ENCODE data around the gene THADA. TPM values are rescaled to one million over a fixed set of nuclear protein-coding genes. Genes with fewer than 3 reads are reported as not detected.

THADA gene
- polyA plus RNA-seq, 1 donor (not counting 4 experiments of a cell fraction or from before 2014, with no cell fraction given) = 22.6 TPM

DNA sequence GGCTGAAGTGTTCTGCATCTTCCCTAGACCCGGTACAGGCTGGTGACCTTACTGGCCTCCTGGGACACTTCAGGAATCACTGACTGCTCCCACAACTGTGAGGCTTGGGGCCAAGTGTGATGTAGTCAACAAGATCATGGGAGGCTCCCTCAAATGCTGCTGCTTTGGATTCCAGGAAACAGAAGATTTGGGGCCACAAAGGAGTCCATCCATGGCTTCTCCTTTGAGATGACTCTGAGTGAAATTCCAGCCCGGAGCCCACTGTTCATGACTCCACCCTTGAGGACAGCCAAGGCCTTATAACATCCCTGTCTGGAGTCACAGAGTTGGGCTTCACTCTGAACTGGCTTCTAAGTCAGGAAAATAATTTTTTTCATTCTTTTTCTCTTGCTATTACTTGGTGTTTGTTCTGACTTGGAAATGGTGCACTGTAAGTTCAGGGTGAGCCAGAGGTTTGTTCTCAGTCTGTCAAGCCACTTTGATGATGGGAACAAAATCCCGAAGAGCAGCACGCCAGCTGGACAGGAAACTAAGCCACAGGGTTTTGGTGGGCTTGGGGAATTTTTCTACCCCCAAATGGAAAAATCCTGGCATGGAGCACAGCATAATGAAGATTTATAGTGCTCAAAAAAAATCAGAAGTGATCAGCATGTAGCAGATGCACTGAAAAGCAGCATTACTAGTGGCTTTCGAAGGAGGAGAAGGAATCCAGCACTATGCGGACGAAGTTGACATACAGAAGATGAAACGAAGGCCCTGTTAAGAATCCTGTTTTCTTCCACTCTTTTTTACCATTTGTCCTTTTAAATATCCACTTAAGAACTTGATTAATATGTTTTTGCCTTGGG is 271.4 kb downstream of the THADA start:
- Histone ChIP-seq H3K9ac (ENCODE audit: control insufficient read depth, extremely low read depth, insufficient read depth, low read length) (no peak overlapping the region), H3K9me3 (ENCODE audit: control insufficient read depth, low read depth, low read length) (no peaks in the 10 kb centered on the region), H2AFZ (ENCODE audit: control insufficient read depth, low read length) (no peak overlapping the region), H3K4me1 (ENCODE audit: control insufficient read depth, extremely low read depth, insufficient read depth, low read length) (no peaks in the 10 kb centered on the region), H3K4me2 (ENCODE audit: control insufficient read depth, extremely low read depth, insufficient read depth, low read depth, low read length) (no peak overlapping the region), H3K9me1 (ENCODE audit: control insufficient read depth, extremely low read depth, insufficient read depth, low read length) (no peaks in the 10 kb centered on the region), H3K4me3 (ENCODE audit: control insufficient read depth in 2 of 3, extremely low read depth in 1 of 3, insufficient read depth in 2 of 3, low read depth in 1 of 3, low read length in 3 of 3) (no peak overlapping the region), H4K20me1 (ENCODE audit: control insufficient read depth, extremely low read depth, insufficient read depth, low read length) (no peaks in the 10 kb centered on the region), H3K27ac (ENCODE audit: control insufficient read depth, insufficient read depth, low read length) (no peak overlapping the region), H3K36me3 (ENCODE audit: control insufficient read depth in 2 of 2, extremely low read depth in 1 of 2, insufficient read depth in 2 of 2, low read length in 2 of 2) (no peaks in the 10 kb centered on the region), H3K79me2 (ENCODE audit: control insufficient read depth, insufficient read depth, low read length) (no peaks in the 10 kb centered on the region), H3K27me3 (ENCODE audit: control insufficient read depth, extremely low read depth, insufficient read depth, low read length) (no peaks in the 10 kb centered on the region)
- DNase-seq (ENCODE audit: low read depth, low spot score) (no peak), FAIRE-seq (no peak)
- TF ChIP-seq, protein P1, sequence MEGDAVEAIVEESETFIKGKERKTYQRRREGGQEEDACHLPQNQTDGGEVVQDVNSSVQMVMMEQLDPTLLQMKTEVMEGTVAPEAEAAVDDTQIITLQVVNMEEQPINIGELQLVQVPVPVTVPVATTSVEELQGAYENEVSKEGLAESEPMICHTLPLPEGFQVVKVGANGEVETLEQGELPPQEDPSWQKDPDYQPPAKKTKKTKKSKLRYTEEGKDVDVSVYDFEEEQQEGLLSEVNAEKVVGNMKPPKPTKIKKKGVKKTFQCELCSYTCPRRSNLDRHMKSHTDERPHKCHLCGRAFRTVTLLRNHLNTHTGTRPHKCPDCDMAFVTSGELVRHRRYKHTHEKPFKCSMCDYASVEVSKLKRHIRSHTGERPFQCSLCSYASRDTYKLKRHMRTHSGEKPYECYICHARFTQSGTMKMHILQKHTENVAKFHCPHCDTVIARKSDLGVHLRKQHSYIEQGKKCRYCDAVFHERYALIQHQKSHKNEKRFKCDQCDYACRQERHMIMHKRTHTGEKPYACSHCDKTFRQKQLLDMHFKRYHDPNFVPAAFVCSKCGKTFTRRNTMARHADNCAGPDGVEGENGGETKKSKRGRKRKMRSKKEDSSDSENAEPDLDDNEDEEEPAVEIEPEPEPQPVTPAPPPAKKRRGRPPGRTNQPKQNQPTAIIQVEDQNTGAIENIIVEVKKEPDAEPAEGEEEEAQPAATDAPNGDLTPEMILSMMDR (optimal IDR thresholded peaks at IDR 0.05 in 1 of 3, IDR thresholded peaks at IDR 0.05 in 1 of 3, conservative IDR thresholded peaks at IDR 0.05 in 1 of 3; ENCODE audit: extremely low read depth in 1 of 3, insufficient read depth in 2 of 3, low read length in 3 of 3) = no peak
- TF ChIP-seq EZH2 (IDR thresholded peaks at IDR 0.05; ENCODE audit: low read length) = no peak
- dilution Hi-C loops (cut with MboI; ENCODE audit: extremely low pct_ligation_motif_present, low sequenced_read_pairs) = no loop called here

DNA sequence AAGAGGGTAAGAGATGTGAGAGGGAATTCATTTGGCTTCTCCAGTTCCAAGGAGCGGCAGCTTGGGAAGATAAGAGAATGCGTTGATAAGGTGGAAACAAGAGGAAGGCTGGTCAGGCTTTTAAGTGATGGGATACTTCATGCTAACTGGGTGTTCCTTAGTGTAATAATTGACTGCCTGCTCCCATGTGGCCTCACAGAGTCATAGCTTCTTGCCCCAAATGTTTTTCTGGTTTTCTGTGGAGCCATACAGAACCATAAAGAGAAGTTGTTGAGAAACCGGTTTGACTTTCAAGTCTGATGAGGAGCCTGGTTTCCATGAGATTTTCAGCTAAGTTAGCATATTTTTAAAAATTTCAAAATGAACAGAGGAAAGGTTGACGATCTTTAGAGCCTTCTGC is 272.0 kb downstream of the THADA start:
- Histone ChIP-seq H3K79me2 (ENCODE audit: control insufficient read depth, insufficient read depth, low read length) (no peaks in the 10 kb centered on the region), H3K27ac (ENCODE audit: control insufficient read depth, insufficient read depth, low read length) (no peak overlapping the region), H3K4me3 (ENCODE audit: control insufficient read depth in 2 of 3, extremely low read depth in 1 of 3, insufficient read depth in 2 of 3, low read depth in 1 of 3, low read length in 3 of 3) (no peak overlapping the region), H4K20me1 (ENCODE audit: control insufficient read depth, extremely low read depth, insufficient read depth, low read length) (no peaks in the 10 kb centered on the region), H3K4me2 (ENCODE audit: control insufficient read depth, extremely low read depth, insufficient read depth, low read depth, low read length) (no peak overlapping the region), H3K4me1 (ENCODE audit: control insufficient read depth, extremely low read depth, insufficient read depth, low read length) (no peaks in the 10 kb centered on the region), H3K27me3 (ENCODE audit: control insufficient read depth, extremely low read depth, insufficient read depth, low read length) (no peaks in the 10 kb centered on the region), H3K9me1 (ENCODE audit: control insufficient read depth, extremely low read depth, insufficient read depth, low read length) (no peaks in the 10 kb centered on the region), H2AFZ (ENCODE audit: control insufficient read depth, low read length) (no peak overlapping the region), H3K36me3 (ENCODE audit: control insufficient read depth in 2 of 2, extremely low read depth in 1 of 2, insufficient read depth in 2 of 2, low read length in 2 of 2) (no peaks in the 10 kb centered on the region), H3K9ac (ENCODE audit: control insufficient read depth, extremely low read depth, insufficient read depth, low read length) (no peak overlapping the region), H3K9me3 (ENCODE audit: control insufficient read depth, low read depth, low read length) (no peaks in the 10 kb centered on the region)
- FAIRE-seq (no peak), DNase-seq (ENCODE audit: low read depth, low spot score) (no peak)
- TF ChIP-seq EZH2 (IDR thresholded peaks at IDR 0.05; ENCODE audit: low read length) = no peak
- TF ChIP-seq, protein P1 (optimal IDR thresholded peaks at IDR 0.05 in 1 of 3, IDR thresholded peaks at IDR 0.05 in 1 of 3, conservative IDR thresholded peaks at IDR 0.05 in 1 of 3; ENCODE audit: extremely low read depth in 1 of 3, insufficient read depth in 2 of 3, low read length in 3 of 3) = no peak
- dilution Hi-C loops (cut with MboI; ENCODE audit: extremely low pct_ligation_motif_present, low sequenced_read_pairs) = no loop called here

Data from keratinocyte (primary cell).